ENCODE measurements around the gene LDHA. TPM values are rescaled to one million over a fixed set of nuclear protein-coding genes. Genes with fewer than 3 reads are reported as not detected.
"Not testable (repeated sequence)": the region's sequence is repeated elsewhere in the genome, so short reads cannot be mapped to it uniquely, and the experiment has no call there.

Gene LDHA
- total RNA-seq, 2 experiments from 2014 or later = 2,412 to 2,434 TPM

DNA sequence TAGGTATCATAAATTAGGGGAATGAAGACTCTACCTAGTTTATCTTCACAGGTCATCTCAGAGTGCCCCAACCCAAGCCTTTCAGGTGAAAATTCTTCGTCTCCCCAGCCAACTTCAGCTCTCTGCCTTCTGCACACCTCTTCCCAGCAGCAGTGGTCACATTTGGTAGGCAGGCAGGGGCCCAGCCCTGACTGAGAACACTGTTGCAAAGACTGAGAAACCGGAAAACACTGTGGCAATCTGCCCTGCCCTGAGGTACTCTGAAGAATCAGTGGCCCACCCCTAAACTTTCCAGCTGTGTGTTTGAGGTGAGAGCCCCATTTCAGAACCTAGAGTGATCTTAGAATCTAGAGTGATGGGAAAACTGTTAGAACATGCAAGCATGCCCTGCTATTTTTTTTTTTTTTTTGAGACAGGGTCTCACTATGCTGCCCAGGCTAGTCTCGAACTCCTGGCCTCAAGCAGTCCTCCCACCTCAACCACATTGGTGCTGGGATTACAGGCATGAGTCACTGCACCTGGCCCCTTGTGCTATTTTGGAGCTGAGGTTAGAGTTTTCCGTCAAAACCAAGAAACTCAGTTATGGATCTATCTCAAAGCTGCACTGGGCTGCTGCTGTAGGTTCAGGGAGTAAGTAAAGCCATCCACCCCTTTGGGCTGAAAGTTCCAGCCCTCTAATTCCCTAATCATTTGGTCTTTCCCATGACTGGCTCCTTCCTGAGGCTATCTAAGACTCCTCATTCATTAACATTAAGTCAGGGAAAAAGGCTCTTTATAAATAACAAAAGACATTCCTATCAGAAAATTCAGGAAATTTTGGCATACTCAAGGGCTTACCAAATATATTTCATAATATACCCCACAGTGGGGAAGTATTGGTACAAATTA lies 1.7 kb upstream of the LDHA start:
- ChIA-PET POLR2A (interaction anchor here (1.7 to 6.7 kb wide), 2 partner anchors 8 to 21 kb away, joined by 5 to 106 read pairs; no protein-coding TSS in a partner anchor), CTCF (no interaction called here)

DNA sequence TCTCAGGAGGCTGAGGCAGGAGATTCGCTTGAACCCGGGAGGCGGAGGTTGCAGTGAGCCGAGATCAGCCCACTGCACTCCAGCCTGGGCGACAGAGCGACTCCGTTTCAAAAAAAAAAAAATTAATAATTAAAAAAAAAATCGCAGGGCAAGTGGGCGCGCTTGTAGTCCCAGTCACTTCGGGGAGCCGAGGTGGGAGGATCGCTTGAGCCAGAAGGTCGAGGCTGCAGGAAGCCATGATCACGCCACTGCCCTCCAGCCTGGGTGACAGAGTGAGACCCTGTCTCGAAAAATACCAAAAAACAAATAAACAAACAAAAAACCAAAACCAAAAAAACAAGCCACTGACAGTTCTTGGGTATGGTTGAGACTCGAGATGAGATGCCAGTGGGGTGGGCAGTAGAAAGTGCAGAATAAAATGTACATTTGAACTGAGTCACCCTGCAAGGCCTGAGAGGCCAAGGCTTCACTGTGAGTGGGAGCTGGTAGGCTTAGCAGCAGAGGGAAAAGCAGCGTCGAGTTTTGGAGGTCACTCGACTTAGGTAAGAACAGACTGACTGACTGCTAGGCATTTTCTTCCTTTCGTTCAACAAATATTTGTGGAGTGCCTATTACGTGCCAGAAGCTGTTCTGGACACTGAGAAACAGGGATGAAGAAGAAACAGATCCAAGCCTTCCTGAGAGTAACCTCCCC lies 635 bp upstream of the LDHA start:
- POLR2A ChIA-PET = interaction anchor here (0.6 to 6.7 kb wide), 11 partner anchors 9 to 1191 kb away, joined by 3 to 106 read pairs (median 5); partner anchors contain the start of genes GTF2H1, HPS5, SAAL1 and TSG101

DNA sequence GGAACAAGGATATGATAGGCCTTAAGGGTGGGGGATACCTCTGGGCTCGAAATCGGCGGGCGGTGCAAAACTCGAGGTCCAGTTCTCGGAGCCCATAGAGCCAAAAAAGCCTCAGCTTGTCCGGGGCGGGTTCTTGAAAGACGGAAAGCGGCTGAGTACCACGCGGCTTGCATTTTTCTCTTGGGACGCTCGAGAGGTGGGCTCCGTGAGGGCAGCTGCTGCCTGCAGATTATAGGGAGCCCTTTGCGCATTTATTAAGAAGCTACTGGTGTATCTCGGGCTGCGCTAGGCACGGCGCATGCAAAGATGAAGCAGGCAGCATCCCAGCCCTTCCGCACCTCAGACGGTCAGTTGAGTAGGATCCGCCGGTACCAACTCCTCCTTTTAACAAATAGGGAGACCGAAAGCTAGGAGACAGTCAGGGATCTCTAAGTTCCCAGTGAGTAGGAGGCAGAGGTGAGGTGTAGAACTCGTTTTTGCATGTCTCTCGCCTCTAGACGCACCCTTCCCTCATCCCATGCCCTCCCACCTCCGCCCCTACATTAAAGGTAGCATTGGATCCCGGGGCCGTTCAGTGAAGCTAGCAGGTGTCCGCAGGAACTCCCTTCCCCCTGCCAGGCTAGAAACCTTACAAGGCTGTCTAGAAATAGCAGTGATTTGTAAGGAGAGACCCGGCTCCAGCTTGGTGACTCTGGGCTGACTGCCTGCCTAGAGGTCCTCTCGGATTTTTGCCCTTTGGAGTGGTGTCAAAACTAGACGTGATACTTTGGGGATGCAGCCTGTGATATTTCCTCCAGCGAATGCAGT lies 768 bp downstream of the LDHA start:
- ChIA-PET CTCF (interaction anchor here (0.9 to 3.2 kb wide), 8 partner anchors 9 to 281 kb away, joined by 3 to 23 read pairs (median 3); no protein-coding TSS in a partner anchor), POLR2A (interaction anchor here (0.6 to 6.7 kb wide), 15 partner anchors 10 to 1045 kb away, joined by 3 to 106 read pairs (median 5); partner anchors contain the start of genes GTF2H1, HPS5, SAAL1 and TSG101)

More for the DNA sequence above, 635 bp upstream of the LDHA start:
- CTCF ChIA-PET = interaction anchor here (0.6 to 3.2 kb wide), 3 partner anchors 10 to 363 kb away, joined by 3 to 23 read pairs (median 3); no protein-coding TSS in a partner anchor

DNA sequence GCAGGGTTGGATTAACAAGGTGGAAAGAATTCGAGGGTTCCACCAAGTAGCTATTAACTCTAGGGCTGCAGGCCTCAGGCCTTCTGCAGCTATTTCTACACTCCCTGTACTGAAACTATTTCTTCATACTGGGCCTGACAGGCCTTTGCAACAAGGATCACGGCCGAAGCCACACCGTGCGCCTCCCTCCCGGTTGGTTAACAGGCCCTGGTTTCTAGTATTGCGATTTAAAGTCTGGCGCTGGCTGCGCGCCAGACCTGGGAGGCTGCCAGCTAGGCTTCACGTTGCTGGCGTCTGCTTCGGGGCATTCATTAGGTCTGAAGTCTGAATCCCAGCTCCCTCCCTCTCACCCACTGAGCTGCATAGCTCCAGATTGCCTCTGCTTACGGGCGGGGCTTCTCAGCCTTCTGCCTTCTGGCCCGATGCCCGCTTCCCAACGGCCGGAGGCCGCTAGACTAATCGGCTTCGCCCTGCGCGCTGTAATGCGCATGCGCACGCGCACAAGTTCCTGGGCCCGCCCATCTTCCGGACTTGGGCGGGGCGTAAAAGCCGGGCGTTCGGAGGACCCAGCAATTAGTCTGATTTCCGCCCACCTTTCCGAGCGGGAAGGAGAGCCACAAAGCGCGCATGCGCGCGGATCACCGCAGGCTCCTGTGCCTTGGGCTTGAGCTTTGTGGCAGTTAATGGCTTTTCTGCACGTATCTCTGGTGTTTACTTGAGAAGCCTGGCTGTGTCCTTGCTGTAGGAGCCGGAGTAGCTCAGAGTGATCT lies 1.6 kb downstream of the LDHA start:
- CTCF ChIA-PET = interaction anchor here (0.9 to 3.2 kb wide), 7 partner anchors 9 to 281 kb away, joined by 3 to 23 read pairs (median 3); no protein-coding TSS in a partner anchor
- POLR2A ChIA-PET = interaction anchor here (0.9 to 6.7 kb wide), 10 partner anchors 9 to 238 kb away, joined by 3 to 106 read pairs (median 3); partner anchors contain the start of genes GTF2H1, HPS5, SPTY2D1 and UEVLD

DNA sequence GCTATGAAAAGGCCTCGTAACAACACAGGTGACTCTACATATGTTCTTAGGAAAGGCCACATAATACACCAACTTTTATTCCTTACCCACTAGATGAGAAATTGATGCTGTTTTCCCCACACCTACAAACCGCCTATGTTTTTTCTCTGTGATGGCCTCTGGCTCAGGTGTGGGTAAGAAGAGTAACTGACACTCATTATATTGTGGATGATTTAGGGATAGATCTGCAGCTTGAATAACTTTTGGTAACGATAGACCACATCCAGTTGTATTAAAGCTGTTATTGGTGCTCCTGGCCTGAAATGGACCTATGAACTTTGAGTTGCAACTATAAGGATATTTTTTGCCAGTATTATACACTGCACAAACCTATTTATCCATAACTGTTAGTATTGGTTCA lies 3.6 kb downstream of the LDHA start:
- POLR2A ChIA-PET = interaction anchor here (0.6 to 6.7 kb wide), 5 partner anchors 8 to 76 kb away, joined by 3 to 106 read pairs (median 4); partner anchors contain the start of genes GTF2H1 and HPS5
- CTCF ChIA-PET = interaction anchor here (1.0 kb wide), 1 partner anchor 13 kb away, joined by 3 read pairs; no protein-coding TSS in a partner anchor

DNA sequence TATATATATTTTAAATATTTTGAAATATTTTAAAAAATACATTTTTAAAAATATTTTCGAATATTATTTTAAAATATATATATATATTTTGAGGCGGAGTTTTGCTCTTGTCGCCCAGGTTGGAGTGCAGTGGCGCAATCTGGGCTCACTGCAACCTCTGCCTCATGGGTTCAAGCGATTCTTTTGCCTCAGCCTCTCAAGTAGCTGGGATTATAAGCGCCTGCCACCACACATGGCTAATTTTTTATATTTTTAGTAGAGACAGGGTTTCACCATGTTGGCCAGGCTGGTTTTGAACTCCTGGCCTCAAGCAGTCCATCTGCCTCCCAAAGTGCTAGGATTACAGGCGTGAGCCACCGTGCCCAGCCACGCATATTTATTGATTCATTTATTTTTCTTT lies 6.7 kb downstream of the LDHA start:
- CTCF ChIA-PET = not testable (repeated sequence)
- POLR2A ChIA-PET = interaction anchor here (0.6 to 1.5 kb wide), 2 partner anchors 17 to 251 kb away, joined by 3 to 4 read pairs; no protein-coding TSS in a partner anchor

DNA sequence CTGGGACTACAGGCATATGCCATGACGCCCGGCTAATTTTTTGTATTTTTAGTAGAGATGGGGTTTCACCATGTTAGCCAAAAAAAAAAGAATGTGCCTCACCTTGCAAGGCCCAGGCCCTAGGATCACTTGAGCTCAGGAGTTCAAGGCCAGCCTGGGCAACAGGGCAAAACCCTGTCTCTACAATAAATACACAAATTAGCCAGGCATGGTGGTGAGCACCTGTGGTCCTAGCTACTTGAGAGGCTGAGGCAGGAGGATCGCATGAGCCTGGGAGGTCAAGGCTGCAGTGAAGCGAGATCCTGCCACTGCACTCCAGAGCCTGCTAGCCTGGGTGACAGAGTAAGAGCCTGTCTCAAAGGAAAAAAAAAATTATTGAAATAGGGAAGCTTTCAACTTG lies 9.7 kb downstream of the LDHA start:
- CTCF ChIA-PET = interaction anchor here (0.9 kb wide), 1 partner anchor 9 kb away, joined by 3 read pairs; no protein-coding TSS in a partner anchor

DNA sequence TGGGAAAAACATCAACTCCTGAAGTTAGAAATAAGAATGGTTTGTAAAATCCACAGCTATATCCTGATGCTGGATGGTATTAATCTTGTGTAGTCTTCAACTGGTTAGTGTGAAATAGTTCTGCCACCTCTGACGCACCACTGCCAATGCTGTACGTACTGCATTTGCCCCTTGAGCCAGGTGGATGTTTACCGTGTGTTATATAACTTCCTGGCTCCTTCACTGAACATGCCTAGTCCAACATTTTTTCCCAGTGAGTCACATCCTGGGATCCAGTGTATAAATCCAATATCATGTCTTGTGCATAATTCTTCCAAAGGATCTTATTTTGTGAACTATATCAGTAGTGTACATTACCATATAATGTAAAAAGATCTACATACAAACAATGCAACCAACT lies 13.0 kb downstream of the LDHA start:
- ChIA-PET CTCF (interaction anchor here (2.1 kb wide), 1 partner anchor 11 kb away, joined by 5 read pairs; no protein-coding TSS in a partner anchor), POLR2A (interaction anchor here (0.6 to 1.7 kb wide), 3 partner anchors 13 to 119 kb away, joined by 4 to 8 read pairs (median 7); partner anchors contain the start of gene LDHA)

More for the DNA sequence above, 9.7 kb downstream of the LDHA start:
- POLR2A ChIA-PET = interaction anchor here (0.6 to 1.2 kb wide), 2 partner anchors 9 to 89 kb away, joined by 3 read pairs; no protein-coding TSS in a partner anchor

DNA sequence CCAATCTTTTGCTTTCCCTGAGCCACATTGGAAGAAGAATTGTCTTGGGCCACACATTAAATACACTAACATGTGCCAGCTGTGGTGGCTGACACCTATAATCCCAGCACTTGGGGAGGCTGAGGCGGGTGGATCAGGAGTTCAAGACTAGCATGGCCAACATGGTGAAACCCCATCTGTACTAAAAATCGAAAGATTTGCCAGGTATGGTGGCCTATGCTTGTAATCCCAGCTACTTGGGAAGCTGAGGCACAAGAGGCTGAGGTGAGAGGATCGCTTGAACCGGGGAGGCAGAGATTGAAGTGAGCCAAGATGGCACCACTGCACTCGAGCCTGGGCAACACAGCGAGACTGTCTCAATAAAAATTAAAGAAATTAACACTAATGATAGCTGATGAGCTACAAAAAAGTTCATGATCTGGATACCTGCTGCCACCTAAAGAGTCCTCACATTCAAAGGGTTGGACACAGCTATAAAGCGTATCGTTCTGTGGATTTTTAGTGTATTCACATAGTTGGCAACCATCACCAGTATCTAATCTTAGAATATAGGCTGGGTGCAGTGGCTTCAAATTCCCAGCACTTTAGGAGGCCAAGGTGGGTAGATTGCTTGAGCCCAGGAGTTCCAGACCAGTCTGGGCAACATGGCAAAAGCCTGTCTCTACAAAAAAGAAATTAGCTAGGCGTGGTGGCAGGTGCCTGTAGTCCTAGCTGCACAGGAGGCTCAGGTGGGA lies 14.4 kb downstream of the LDHA start:
- CTCF ChIA-PET = interaction anchor here (2.1 kb wide), 1 partner anchor 13 kb away, joined by 5 read pairs; no protein-coding TSS in a partner anchor
- POLR2A ChIA-PET = interaction anchor here (0.8 to 0.9 kb wide), 2 partner anchors 12 to 14 kb away, joined by 3 to 4 read pairs; partner anchors contain the start of gene LDHA

DNA sequence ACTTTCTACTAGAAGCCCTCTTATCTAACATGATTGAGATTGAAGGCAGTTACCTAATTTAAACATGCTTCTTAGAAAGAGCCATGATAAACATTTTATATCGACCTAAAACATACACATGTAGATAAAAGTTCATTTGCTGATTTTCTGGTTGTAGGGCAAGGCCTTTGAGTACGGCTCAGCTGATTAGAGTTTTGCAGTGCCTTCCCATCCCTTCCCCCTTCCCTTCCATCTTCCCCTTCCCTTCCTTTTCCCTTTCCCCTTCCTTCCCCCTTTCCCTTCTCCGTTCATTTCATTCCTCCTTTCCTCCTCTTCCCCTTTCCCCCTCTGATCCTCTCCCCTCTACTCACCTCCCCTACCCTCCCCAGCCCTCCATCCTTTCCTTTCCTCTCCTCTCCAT lies 22.1 kb downstream of the LDHA start:
- CTCF ChIA-PET = no interaction called here
- POLR2A ChIA-PET = no interaction called here

DNA sequence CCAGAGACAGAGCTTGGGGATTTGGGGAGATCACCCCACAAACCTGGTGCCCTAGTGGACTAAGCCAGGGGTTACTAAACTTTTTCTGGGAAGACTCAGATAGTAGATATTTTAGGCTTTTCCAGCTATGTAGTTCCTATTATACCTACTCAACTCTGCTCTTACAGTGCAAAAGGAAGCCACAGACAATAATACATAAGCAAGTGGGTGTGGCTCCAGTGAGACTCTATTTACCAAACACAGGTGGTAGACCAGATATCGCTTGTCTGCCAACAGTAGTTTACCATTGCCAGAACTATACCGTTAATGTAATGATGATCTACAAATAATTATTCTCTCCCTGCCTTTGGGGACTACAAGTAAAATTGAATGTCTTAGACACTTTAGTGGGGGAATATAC lies 24.7 kb downstream of the LDHA start:
- CTCF ChIA-PET = no interaction called here
- POLR2A ChIA-PET = no interaction called here

DNA sequence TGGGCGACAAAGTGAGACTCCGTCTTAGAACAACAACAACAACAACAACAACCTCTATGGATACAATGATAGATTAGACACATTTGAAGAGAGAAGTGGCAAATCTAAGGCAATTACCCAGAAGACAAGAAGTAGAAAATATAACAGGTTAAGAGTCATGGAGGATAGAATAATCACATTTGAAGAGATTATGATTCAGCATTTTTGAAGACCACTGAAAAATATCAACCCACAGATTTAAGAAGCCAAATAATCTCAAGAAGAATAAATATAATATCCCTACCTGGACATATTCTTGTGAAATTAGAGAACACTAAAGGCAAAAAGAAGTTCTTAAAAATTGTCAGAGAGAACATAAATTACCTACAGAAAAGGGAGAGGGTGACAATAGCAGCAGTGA lies 25.7 kb downstream of the LDHA start:
- POLR2A ChIA-PET = no interaction called here
- CTCF ChIA-PET = no interaction called here

DNA sequence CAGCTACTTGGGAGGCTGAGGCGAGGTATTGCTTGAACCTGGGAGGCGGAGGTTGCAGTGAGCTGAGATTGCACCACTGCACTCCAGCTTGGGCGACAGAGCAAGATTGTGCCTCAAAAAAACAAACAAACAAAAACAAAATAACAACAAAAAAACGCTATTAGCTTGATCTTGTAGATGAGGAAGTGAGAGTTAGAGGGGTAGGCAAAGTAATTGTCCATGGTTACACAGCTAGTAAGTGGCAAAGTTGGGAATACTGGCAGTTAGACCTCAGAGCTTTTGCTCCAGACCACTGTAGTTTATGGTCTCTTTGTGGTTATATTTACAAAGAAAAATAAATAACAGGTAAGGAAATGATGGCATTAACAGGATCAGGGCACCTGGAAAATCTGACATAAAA lies 32.9 kb downstream of the LDHA start:
- ChIA-PET CTCF (no interaction called here), POLR2A (no interaction called here)

DNA sequence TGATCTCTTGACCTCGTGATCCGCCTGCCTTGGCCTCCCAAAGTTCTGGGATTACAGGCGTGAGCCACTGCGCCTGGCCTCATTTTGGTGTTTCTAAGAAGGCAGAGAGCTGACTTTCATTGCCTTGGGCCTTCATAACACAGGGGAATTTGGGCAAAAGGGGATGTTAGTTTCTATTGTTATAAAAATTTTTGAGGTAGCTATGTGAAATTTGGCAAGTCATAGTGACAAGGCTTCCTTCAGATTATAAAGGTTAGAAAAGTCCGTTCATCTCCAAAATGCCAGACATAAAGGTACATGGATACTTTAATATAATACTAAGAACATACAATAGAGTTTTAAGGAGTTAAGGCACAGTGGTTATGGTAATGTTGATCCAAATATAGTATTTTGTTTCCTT lies 35.0 kb downstream of the LDHA start:
- ChIA-PET POLR2A (no interaction called here), CTCF (no interaction called here)

DNA sequence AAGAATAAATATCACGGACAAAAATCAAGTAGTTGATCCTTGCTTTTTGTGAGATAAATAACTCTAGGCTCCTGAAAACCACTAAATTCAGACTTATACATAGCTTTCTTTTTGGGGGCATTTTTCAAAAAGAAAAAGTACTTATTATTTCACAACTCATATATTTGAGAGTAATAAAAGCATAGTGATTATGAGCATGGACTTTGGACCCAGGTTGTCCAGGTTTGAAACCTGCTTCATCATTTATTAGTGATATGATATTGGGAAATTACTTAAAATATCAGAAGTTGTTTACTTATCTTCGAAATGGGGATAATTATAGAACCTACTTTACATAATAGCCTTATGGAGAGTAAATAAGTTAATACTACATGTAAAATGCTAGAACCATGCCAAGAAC lies 44.3 kb downstream of the LDHA start:
- POLR2A ChIA-PET = no interaction called here

DNA sequence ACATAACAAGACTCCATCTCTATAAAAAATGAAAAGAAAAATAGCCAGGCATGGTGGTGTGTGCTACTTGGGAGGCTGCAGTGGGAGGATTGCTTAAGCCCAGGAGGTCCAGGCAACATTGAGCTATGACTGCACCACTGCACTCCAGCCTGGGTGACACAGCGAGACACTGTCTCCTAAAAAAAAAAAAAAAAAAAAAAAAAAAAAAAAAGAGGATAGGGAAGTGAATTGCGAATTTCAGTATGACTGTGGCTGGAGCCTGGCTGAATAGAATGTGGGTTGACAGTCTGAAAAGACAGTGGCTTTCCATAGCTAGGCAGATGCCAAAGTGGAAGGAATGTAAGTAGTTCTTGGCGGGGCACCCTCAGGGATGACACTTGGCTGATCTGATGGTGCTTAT lies 54.9 kb downstream of the LDHA start:
- CTCF ChIA-PET = no interaction called here
- POLR2A ChIA-PET = no interaction called here

More for the DNA sequence above, 44.3 kb downstream of the LDHA start:
- CTCF ChIA-PET = no interaction called here

DNA sequence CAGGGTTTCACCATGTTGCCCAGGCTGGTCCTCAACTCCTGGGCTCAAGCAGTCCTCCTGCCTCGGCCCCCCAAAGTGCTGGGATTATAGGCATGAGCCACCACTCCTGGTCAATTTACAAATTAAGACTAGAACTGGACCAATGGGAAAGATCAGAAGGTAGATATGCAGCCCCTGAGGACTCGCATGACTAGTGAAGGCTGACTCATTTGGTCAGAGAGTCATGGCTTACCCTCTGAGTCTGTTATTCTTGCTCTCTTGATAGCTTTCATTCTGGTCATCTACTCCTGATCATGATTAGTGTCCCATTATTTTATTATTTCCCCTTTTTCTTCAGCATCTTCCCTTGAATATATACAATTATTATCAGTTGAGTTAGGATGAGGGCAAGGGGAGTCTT lies 58.6 kb downstream of the LDHA start:
- POLR2A ChIA-PET = no interaction called here

More for the DNA sequence above, 58.6 kb downstream of the LDHA start:
- CTCF ChIA-PET = interaction anchor here (0.7 kb wide), 1 partner anchor 171 kb away, joined by 3 read pairs; no protein-coding TSS in a partner anchor

Data from activated CD8-positive, alpha-beta memory T cell treated with anti-CD3 and anti-CD28 coated beads for 36 hours (primary cell).